Upper lobe of left lung (tissue), 4 donors: ENCODE results near the gene OPN1MW.
"Not testable (repeated sequence)": the region's sequence is repeated elsewhere in the genome, so short reads cannot be mapped to it uniquely, and the experiment has no call there.

Experiments used
- EP300 ChIP-seq, 4 donors: sonication (generic); formaldehyde crosslinking; IDR thresholded peaks; one replicate each; pipeline ENCODE4 v1.5.1; 2017; ENCODE audit warnings: antibody characterized with exemption in 4 of 4, control low read depth in 2 of 4
- POLR2A ChIP-seq, 4 donors: fragments of 450-650 bp; IDR thresholded peaks; one replicate each; pipeline ENCODE4 v1.5.1; 2016 to 2017; ENCODE audit warnings: antibody characterized with exemption in 4 of 4, mild to moderate bottlenecking in 2 of 4
- POLR2AphosphoS5 ChIP-seq, 2 donors: sonication (generic); formaldehyde crosslinking; IDR thresholded peaks; one replicate each; pipeline ENCODE4 v1.5.1; 2017; ENCODE audit warnings: antibody characterized with exemption in 2 of 2
- TF ChIP-seq, protein P1 (sequence below), 6 experiments: fragments of 450-650 bp in 4 of 6; fragments of 200-600 bp in 2 of 6; sonication (generic) in 2 of 6; IDR thresholded peaks; one replicate each; pipeline ENCODE4 v1.5.1; 2016 to 2019; ENCODE audit warnings: antibody characterized with exemption in 6 of 6

- TF ChIP-seq, protein P1, sequence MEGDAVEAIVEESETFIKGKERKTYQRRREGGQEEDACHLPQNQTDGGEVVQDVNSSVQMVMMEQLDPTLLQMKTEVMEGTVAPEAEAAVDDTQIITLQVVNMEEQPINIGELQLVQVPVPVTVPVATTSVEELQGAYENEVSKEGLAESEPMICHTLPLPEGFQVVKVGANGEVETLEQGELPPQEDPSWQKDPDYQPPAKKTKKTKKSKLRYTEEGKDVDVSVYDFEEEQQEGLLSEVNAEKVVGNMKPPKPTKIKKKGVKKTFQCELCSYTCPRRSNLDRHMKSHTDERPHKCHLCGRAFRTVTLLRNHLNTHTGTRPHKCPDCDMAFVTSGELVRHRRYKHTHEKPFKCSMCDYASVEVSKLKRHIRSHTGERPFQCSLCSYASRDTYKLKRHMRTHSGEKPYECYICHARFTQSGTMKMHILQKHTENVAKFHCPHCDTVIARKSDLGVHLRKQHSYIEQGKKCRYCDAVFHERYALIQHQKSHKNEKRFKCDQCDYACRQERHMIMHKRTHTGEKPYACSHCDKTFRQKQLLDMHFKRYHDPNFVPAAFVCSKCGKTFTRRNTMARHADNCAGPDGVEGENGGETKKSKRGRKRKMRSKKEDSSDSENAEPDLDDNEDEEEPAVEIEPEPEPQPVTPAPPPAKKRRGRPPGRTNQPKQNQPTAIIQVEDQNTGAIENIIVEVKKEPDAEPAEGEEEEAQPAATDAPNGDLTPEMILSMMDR (IDR thresholded peaks at IDR 0.05): not testable (repeated sequence)
- not testable (repeated sequence) for TF ChIP-seq EP300, POLR2A, POLR2AphosphoS5 (IDR thresholded peaks at IDR 0.05)
Measured at GRCh38 chrX:154168384-154168783, 14.0 kb upstream of the OPN1MW start.
